Neural cell (in vitro differentiated cells): ENCODE data around the gene TRIO. TPM values are rescaled to one million over a fixed set of nuclear protein-coding genes. Genes with fewer than 3 reads are reported as not detected.

Experiments
- H2AFZ ChIP-seq: fragments of 200-600, 300-800 bp; sonication (generic), shearing (Covaris generic); 2 replicates; pipeline ENCODE4 v1.6.0; 2014; ENCODE audit warnings: low read depth, mild to moderate bottlenecking, antibody characterized with exemption, low read length, moderate library complexity
- H3F3A ChIP-seq: fragments of 200-600 bp; shearing (Covaris generic); 2 replicates; pipeline ENCODE4 v1.6.1; 2016; ENCODE audit warnings: mild to moderate bottlenecking, moderate library complexity, mixed read lengths, antibody characterized with exemption, low read length; ENCODE audit not compliant: insufficient read depth, poor library complexity, severe bottlenecking
- H3K27ac ChIP-seq: fragments of 200-600, 300-800 bp; sonication (generic), shearing (Covaris generic); 2 replicates; pipeline ENCODE4 v1.5.1; 2014; ENCODE audit warnings: mild to moderate bottlenecking, low read length, moderate library complexity
- H3K27me3 ChIP-seq: fragments of 300-800, 200-600 bp; sonication (generic), shearing (Covaris generic); 2 replicates; pipeline ENCODE4 v1.6.0; 2014; ENCODE audit warnings: mild to moderate bottlenecking, low read depth, low read length, moderate library complexity; ENCODE audit not compliant: insufficient read depth
- H3K36me3 ChIP-seq: fragments of 300-800, 200-600 bp; sonication (generic), shearing (Covaris generic); 2 replicates; pipeline ENCODE4 v1.5.1; 2014; ENCODE audit warnings: mild to moderate bottlenecking, antibody characterized with exemption, low read length, moderate library complexity; ENCODE audit not compliant: insufficient read depth
- H3K4me2 ChIP-seq: fragments of 300-800, 200-600 bp; sonication (generic), shearing (Covaris generic); 2 replicates; pipeline ENCODE4 v1.6.0; 2014; ENCODE audit warnings: mild to moderate bottlenecking, low read length
- H3K4me3 ChIP-seq: fragments of 300-800, 200-600 bp; sonication (generic), shearing (Covaris generic); 2 replicates; pipeline ENCODE4 v1.5.1; 2014; ENCODE audit warnings: mild to moderate bottlenecking, low read length, moderate library complexity
- H3K79me2 ChIP-seq: fragments of 200-600 bp; shearing (Covaris generic); replicated peaks from 2 replicates; pipeline ENCODE4 v1.6.0; 2014; ENCODE audit warnings: mild to moderate bottlenecking, low read length, moderate library complexity; ENCODE audit not compliant: insufficient read depth
- H3K9ac ChIP-seq: fragments of 300-800, 200-600 bp; sonication (generic), shearing (Covaris generic); 2 replicates; pipeline ENCODE4 v1.6.1; 2016; ENCODE audit warnings: mild to moderate bottlenecking, low read length, mixed read lengths
- H3K9me2 ChIP-seq: fragments of 200-600 bp; shearing (Covaris generic); 2 replicates; pipeline ENCODE4 v1.6.1; 2016; ENCODE audit warnings: mild to moderate bottlenecking, low read length, mixed read lengths; ENCODE audit not compliant: insufficient read depth
- H3K9me3 ChIP-seq: fragments of 200-600, 300-800 bp; sonication (generic), shearing (Covaris generic); 2 replicates; pipeline ENCODE4 v1.6.1; 2016; ENCODE audit warnings: mild to moderate bottlenecking, mixed run types, low read length, moderate library complexity, mixed read lengths
- H4K20me1 ChIP-seq: fragments of 200-600 bp; shearing (Covaris generic); 2 replicates; pipeline ENCODE4 v1.6.1; 2016; ENCODE audit warnings: mild to moderate bottlenecking, mixed run types; ENCODE audit not compliant: insufficient read depth
- EP300 ChIP-seq: fragments of 450-650 bp; conservative IDR thresholded peaks from 2 replicates; pipeline ENCODE4 v1.6.1; 2014; ENCODE audit warnings: antibody characterized with exemption, mild to moderate bottlenecking, moderate library complexity; ENCODE audit not compliant: poor library complexity, severe bottlenecking
- EZH2 ChIP-seq: fragments of 200-600, 300-800 bp; shearing (Covaris generic), sonication (generic); IDR thresholded peaks from 2 replicates; pipeline ENCODE4 v1.6.1; 2014; ENCODE audit warnings: antibody characterized with exemption, low read length, borderline replicate concordance, mild to moderate bottlenecking; ENCODE audit not compliant: insufficient read depth, poor library complexity, severe bottlenecking
- MXI1 ChIP-seq: fragments of 450-650 bp; conservative IDR thresholded peaks from 2 replicates; pipeline ENCODE4 v1.6.1; 2014; ENCODE audit warnings: antibody characterized with exemption, mild to moderate bottlenecking; ENCODE audit not compliant: poor library complexity, severe bottlenecking
- POLR2AphosphoS5 ChIP-seq: IDR thresholded peaks from 2 replicates; pipeline ENCODE4 v1.6.1; 2012
- RAD21 ChIP-seq: fragments of 450-650 bp; conservative IDR thresholded peaks from 2 replicates; pipeline ENCODE4 v1.6.1; 2014; ENCODE audit warnings: antibody characterized with exemption, mild to moderate bottlenecking, moderate library complexity
- SMC3 ChIP-seq: fragments of 450-650 bp; conservative IDR thresholded peaks from 2 replicates; pipeline ENCODE4 v1.6.1; 2014; ENCODE audit warnings: antibody characterized with exemption, mild to moderate bottlenecking, moderate library complexity; ENCODE audit not compliant: poor library complexity
- TAF1 ChIP-seq: IDR thresholded peaks from 2 replicates; pipeline ENCODE4 v1.6.1; 2012; ENCODE audit warnings: low read depth
- polyA plus RNA-seq: library from polyadenylated mRNA; depleted of rRNA; stranded (reverse); fragments of >200 nt; gene quantifications from 2 replicates; pipeline ENCODE4 v1.2.3, GENCODE V29; 2014
- TF ChIP-seq, protein P1 (sequence below): IDR thresholded peaks from 2 replicates; pipeline ENCODE4 v1.6.1; 2012; ENCODE audit warnings: borderline replicate concordance
- TF ChIP-seq, protein P2 (sequence below): fragments of 450-650 bp; IDR thresholded peaks from 2 replicates; pipeline ENCODE4 v1.5.1; 2014; ENCODE audit warnings: antibody characterized with exemption, mild to moderate bottlenecking, moderate library complexity; ENCODE audit not compliant: poor library complexity, severe bottlenecking

The TRIO gene
- polyA plus RNA-seq, 1 donor from 2014 or later = 168 TPM

DNA sequence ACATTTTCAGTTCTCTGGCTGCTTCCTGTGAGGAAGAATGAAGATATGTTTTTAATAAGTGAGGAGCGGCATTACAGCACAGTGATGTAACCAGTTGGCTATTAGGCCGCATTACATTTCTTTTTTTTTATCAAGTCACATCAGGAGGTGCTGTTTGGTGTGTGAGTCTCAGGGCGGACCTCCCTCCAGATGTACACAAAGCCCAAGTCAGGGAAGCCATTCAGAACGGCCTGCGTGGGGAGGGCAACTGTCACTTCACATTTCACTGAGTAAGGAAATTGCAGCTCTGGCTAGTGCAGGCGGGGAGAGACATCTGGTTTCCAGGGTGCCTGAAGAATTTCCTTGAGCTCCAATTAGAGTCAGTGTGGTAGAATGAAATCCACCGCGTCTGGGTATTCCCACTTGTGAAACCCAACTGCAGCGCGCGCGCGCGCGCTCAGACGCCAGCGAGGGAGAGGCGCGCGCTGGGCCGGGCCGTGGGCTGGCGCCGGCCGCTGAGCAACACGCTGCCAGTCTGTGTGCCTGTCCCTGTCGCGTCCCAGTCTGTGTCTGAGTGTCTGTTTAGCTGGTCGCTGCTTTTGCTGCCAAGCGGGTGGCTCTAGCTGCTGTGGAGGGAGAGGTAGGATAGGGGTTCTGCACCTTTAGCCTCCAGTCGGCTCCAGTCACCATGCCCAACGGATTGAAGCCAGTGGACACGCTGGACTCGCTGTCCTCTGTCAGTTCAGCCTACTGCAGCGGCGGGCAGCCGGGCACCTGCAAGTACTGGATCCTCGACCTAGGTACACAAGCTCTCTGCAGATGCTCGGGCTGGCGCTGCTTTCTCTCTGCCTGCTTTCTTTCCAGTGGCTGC, 297.7 kb downstream of the TRIO start:
- Histone ChIP-seq H3F3A (peaks cover 16% of the 10 kb centered on the region), H3K9me2 (no peaks in the 10 kb centered on the region), H2AFZ (no peak overlapping the region), H3K27ac (peak overlapping the region; percentile 75), H3K9me3 (no peaks in the 10 kb centered on the region), H3K79me2 (peaks cover 12% of the 10 kb centered on the region), H3K4me3 (peak overlapping the region; percentile 48), H4K20me1 (no peaks in the 10 kb centered on the region), H3K4me2 (no peak overlapping the region), H3K9ac (peak overlapping the region; percentile 55), H3K36me3 (no peaks in the 10 kb centered on the region), H3K27me3 (no peaks in the 10 kb centered on the region)
- TF ChIP-seq POLR2AphosphoS5 (no peak), EP300 (peak; percentile 26)
- TF ChIP-seq, protein P1, sequence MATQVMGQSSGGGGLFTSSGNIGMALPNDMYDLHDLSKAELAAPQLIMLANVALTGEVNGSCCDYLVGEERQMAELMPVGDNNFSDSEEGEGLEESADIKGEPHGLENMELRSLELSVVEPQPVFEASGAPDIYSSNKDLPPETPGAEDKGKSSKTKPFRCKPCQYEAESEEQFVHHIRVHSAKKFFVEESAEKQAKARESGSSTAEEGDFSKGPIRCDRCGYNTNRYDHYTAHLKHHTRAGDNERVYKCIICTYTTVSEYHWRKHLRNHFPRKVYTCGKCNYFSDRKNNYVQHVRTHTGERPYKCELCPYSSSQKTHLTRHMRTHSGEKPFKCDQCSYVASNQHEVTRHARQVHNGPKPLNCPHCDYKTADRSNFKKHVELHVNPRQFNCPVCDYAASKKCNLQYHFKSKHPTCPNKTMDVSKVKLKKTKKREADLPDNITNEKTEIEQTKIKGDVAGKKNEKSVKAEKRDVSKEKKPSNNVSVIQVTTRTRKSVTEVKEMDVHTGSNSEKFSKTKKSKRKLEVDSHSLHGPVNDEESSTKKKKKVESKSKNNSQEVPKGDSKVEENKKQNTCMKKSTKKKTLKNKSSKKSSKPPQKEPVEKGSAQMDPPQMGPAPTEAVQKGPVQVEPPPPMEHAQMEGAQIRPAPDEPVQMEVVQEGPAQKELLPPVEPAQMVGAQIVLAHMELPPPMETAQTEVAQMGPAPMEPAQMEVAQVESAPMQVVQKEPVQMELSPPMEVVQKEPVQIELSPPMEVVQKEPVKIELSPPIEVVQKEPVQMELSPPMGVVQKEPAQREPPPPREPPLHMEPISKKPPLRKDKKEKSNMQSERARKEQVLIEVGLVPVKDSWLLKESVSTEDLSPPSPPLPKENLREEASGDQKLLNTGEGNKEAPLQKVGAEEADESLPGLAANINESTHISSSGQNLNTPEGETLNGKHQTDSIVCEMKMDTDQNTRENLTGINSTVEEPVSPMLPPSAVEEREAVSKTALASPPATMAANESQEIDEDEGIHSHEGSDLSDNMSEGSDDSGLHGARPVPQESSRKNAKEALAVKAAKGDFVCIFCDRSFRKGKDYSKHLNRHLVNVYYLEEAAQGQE = peak; percentile 72

DNA sequence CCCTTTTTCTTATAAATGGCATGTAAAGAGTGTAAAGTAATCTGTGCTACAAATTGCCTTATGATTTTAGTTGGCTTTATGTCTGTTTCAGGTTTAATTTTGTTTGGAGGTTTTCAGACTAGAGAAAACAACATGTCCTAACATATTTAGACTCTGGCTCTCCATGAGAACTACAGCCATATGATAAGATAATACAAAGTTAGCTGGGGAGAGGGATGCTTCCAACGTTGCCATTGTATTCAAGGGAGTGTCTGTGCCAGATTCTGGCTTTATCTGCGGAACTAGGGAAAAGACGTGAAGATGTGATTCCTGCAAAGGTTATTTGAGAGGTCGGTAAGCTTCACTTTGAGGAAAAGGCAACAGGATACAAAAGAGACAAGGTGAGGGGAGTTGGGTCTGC, 298.5 kb downstream of the TRIO start:
- no peaks in the 10 kb centered on the region for H3K9me3 ChIP-seq
- no peaks in the 10 kb centered on the region for H4K20me1 ChIP-seq
- no peaks in the 10 kb centered on the region for H3K9me2 ChIP-seq
- peaks cover 12% of the 10 kb centered on the region for H3K79me2 ChIP-seq
- peak overlapping the region; percentile 55 for H3K9ac ChIP-seq
- peak overlapping the region; percentile 75 for H3K27ac ChIP-seq
- TF ChIP-seq POLR2AphosphoS5 = no peak
- TF ChIP-seq, protein P1 = no peak
- TF ChIP-seq EZH2 = no peak
- no peak for TF ChIP-seq MXI1
- TF ChIP-seq, protein P2, sequence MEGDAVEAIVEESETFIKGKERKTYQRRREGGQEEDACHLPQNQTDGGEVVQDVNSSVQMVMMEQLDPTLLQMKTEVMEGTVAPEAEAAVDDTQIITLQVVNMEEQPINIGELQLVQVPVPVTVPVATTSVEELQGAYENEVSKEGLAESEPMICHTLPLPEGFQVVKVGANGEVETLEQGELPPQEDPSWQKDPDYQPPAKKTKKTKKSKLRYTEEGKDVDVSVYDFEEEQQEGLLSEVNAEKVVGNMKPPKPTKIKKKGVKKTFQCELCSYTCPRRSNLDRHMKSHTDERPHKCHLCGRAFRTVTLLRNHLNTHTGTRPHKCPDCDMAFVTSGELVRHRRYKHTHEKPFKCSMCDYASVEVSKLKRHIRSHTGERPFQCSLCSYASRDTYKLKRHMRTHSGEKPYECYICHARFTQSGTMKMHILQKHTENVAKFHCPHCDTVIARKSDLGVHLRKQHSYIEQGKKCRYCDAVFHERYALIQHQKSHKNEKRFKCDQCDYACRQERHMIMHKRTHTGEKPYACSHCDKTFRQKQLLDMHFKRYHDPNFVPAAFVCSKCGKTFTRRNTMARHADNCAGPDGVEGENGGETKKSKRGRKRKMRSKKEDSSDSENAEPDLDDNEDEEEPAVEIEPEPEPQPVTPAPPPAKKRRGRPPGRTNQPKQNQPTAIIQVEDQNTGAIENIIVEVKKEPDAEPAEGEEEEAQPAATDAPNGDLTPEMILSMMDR = no peak
- TF ChIP-seq EP300 = no peak
- no peak for TF ChIP-seq RAD21
- no peak for TF ChIP-seq TAF1
- no peak for TF ChIP-seq SMC3
- H3K4me3 ChIP-seq = peak overlapping the region; percentile 48
- H3K4me2 ChIP-seq = no peak overlapping the region
- no peak overlapping the region for H2AFZ ChIP-seq
- peaks cover 16% of the 10 kb centered on the region for H3F3A ChIP-seq
- H3K36me3 ChIP-seq = no peaks in the 10 kb centered on the region
- H3K27me3 ChIP-seq = no peaks in the 10 kb centered on the region
